ENCODE results near the gene MAST4. TPM values are rescaled to one million over a fixed set of nuclear protein-coding genes. Genes with fewer than 3 reads are reported as not detected.

Gene MAST4
- total and polyA plus RNA-seq, 8 donors: 5.9 to 29.7 (median 10.0) TPM

DNA sequence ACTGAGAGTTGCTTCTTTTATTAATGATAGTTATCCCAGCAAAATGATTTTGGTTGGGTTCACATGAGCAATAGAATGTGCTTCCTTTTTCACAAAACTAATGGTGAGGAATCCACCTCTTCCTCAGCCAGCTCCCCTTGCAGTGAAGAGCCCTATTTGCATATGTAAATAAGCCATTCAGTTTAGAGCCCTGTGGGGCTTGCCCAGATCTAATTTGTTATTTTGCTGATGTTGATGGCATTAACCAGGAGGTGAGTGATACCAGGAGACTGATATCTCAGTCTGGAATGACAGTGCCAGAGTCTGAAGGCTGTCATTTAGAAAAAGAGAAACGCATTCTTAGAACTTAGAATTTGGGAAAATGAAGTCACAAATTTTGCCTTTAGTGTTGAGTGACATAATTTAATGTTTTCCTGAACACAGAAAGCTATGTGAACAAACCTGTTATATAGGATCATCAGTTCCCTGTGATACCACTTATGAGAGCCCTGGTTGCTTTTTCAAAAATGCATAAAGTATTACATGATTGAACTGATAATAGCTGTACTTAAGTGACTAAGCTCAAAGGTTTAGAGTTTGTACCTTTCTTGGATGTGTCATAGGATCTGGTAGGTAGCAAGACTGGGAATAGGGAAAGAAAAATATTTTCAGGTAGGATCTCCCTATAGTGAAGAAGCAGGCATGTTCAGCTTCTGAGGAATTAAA is 271.6 kb downstream of the MAST4 start:
- DNase-seq: no peak
- H3K4me3 ChIP-seq: no peak overlapping the region
- no peaks in the 10 kb centered on the region for H3K27me3 ChIP-seq
- intact Hi-C loops (cut with DNase I): no loop called here
- TF ChIP-seq, protein P1, sequence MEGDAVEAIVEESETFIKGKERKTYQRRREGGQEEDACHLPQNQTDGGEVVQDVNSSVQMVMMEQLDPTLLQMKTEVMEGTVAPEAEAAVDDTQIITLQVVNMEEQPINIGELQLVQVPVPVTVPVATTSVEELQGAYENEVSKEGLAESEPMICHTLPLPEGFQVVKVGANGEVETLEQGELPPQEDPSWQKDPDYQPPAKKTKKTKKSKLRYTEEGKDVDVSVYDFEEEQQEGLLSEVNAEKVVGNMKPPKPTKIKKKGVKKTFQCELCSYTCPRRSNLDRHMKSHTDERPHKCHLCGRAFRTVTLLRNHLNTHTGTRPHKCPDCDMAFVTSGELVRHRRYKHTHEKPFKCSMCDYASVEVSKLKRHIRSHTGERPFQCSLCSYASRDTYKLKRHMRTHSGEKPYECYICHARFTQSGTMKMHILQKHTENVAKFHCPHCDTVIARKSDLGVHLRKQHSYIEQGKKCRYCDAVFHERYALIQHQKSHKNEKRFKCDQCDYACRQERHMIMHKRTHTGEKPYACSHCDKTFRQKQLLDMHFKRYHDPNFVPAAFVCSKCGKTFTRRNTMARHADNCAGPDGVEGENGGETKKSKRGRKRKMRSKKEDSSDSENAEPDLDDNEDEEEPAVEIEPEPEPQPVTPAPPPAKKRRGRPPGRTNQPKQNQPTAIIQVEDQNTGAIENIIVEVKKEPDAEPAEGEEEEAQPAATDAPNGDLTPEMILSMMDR (IDR thresholded peaks at IDR 0.05): no peak
- FAIRE-seq: no peak
- no peaks in the 10 kb centered on the region for H3K36me3 ChIP-seq
- H3K4me1 ChIP-seq: no peaks in the 10 kb centered on the region
- H3K27ac ChIP-seq: no peak overlapping the region
- no peak for ATAC-seq
- H3K9me3 ChIP-seq: no peaks in the 10 kb centered on the region
- 73 to 75% methylated on average over 1 of the region's 1 CpG for WGBS, 2 donors

DNA sequence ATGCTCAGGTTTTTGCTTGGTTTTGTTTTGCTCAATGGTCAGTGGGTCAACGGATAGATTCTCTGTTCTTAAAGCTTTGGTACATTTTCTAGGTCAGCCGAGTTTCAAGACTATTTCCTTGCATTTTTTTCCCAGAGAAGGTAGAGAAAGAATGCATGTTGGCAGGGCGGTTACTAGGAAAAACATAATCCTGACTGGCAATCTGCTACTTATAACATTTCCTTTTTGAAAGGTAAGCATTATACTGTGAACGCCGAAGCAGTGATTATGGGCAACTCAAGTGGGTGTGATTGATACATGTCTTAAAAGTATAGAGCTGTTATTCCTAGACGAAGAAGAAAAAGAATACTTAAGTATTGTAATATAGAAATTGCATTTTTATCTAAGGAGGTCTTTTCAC is 273.2 kb downstream of the MAST4 start:
- FAIRE-seq (no peak), DNase-seq (no peak), ATAC-seq (no peak)
- Histone ChIP-seq H3K4me1 (peaks cover 0 to 3% (median 0%) of the 10 kb centered on the region in 3 donors), H3K4me3 (no peak overlapping the region), H3K9me3 (no peaks in the 10 kb centered on the region), H3K36me3 (no peaks in the 10 kb centered on the region), H3K27ac (no peak overlapping the region), H3K27me3 (no peaks in the 10 kb centered on the region)
- intact Hi-C loops (cut with DNase I): no loop called here
- TF ChIP-seq, protein P1 (IDR thresholded peaks at IDR 0.05): no peak
- WGBS, 2 donors: 79 to 87% methylated on average over 6 of the region's 6 CpGs

DNA sequence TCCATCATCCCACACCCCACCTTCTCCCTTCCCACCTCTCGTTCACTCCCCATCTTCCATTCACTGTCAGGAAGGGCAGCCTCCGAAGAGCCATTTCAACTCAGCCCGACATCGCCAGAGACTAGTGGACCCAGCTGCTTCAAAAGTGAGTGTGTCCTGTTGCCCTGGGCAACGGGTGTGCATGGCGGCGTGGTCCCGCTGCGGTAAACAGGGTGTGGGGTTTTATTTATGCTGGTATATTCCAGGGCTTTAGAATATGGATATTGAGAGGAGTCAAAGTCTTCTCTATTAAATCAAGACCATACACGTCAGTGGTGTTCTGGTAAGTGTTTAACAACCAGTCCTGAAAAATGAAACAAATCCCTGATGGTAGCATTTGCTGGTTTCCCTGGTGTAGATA is 274.5 kb downstream of the MAST4 start:
- WGBS, 2 donors: 95 to 96% methylated on average over 10 of the region's 10 CpGs
- Histone ChIP-seq H3K4me1 (peaks cover 0 to 3% (median 0%) of the 10 kb centered on the region in 3 donors), H3K27me3 (no peaks in the 10 kb centered on the region), H3K4me3 (no peak overlapping the region), H3K27ac (no peak overlapping the region), H3K36me3 (no peaks in the 10 kb centered on the region), H3K9me3 (no peaks in the 10 kb centered on the region)
- no peak for FAIRE-seq
- ATAC-seq: no peak
- intact Hi-C loops (cut with DNase I): no loop called here
- no peak for DNase-seq
- TF ChIP-seq, protein P1 (IDR thresholded peaks at IDR 0.05): no peak

DNA sequence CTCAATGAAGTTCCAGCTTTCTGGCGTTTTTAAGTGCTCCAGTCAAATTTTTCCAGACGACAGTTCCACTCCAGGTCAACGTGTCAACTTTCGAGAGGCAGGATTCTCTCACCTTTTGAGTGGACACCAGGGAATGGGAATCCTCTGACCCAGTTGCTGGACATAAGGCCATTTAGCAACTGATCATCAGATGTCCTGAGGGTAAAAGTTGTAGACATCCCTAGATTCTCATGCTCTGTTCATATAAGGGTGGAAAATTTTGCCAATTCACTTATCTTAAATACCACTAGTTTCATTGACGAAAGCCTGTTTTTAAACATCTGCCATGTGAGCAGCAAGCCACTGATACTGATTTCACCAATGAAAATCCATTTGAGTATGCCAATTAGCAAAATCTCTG is 275.5 kb downstream of the MAST4 start:
- Histone ChIP-seq H3K27me3 (no peaks in the 10 kb centered on the region), H3K36me3 (no peaks in the 10 kb centered on the region), H3K4me1 (peaks cover 0 to 3% (median 0%) of the 10 kb centered on the region in 3 donors), H3K4me3 (no peak overlapping the region), H3K27ac (no peak overlapping the region), H3K9me3 (no peaks in the 10 kb centered on the region)
- WGBS, 2 donors: 85 to 93% methylated on average over 5 of the region's 5 CpGs
- TF ChIP-seq, protein P1 (IDR thresholded peaks at IDR 0.05): no peak
- DNase-seq (no peak), FAIRE-seq (no peak), ATAC-seq (no peak)
- intact Hi-C loops (cut with DNase I): no loop called here

DNA sequence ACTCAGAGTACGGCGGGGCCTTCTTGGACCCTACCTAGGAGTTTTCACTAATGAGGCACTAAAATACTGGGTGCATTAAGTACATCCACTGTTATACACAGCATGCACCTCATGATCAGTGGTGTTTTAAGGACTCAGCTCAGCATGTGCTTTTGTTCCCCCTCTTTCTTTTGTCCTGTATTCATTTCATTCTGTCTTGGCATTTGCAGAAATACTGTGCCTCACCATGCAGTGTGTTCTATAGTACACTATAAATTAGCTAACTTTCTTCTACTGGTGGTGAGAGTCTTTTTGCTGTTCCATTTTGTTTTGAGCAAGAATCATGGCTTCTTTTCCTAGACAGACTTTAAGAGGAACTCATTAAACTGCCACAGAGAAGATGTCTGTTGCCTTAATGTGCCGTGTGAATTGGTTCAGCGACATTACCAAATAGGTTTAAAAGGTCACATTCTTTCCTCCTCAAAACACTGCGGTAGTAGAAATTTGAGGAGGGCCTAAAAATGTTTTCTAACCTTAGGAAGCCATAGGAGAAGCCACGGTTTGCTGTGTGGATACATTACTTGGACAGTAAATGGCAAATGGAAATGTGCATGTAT is 276.6 kb downstream of the MAST4 start:
- Histone ChIP-seq H3K4me1 (peaks cover 0 to 3% (median 0%) of the 10 kb centered on the region in 3 donors), H3K27me3 (no peaks in the 10 kb centered on the region), H3K36me3 (no peaks in the 10 kb centered on the region), H3K27ac (no peak overlapping the region), H3K9me3 (no peaks in the 10 kb centered on the region), H3K4me3 (no peak overlapping the region)
- WGBS, 2 donors: 86 to 87% methylated on average over 6 of the region's 6 CpGs
- TF ChIP-seq, protein P1 (IDR thresholded peaks at IDR 0.05): no peak
- ATAC-seq (no peak), DNase-seq (no peak), FAIRE-seq (no peak)
- intact Hi-C loops (cut with DNase I): no loop called here

Measured in pancreas (tissue), 10 donors.